LNCaP clone FGC (cell line): ENCODE data around the gene IL12A.

Experiments
- DNase-seq: peaks from one replicate; pipeline ENCODE4 v3.0.0-alpha.2; 2011; ENCODE audit warnings: low read depth
- H3K4me3 ChIP-seq: 2 replicates; pipeline ENCODE4 v1.5.1; 2011; ENCODE audit warnings: mild to moderate bottlenecking, low read depth, low read length, control low read depth
- CTCF ChIP-seq: IDR thresholded peaks from 2 replicates; pipeline ENCODE4 v1.5.1; 2012; ENCODE audit warnings: mild to moderate bottlenecking; ENCODE audit not compliant: control insufficient read depth, insufficient read depth; ENCODE audit errors: extremely low read depth

The IL12A gene

GRCh38 chr3:160027541-160028195, 39.0 kb downstream of the IL12A start:
- no peak for DNase-seq
- TF ChIP-seq CTCF, result no peak
- H3K4me3 ChIP-seq, result no peak overlapping the region

- no peak for TF ChIP-seq CTCF
- H3K4me3 ChIP-seq, result no peak overlapping the region
- DNase-seq, result no peak
Observed at GRCh38 chr3:160035757-160036156, 47.1 kb downstream of the IL12A start.

DNA sequence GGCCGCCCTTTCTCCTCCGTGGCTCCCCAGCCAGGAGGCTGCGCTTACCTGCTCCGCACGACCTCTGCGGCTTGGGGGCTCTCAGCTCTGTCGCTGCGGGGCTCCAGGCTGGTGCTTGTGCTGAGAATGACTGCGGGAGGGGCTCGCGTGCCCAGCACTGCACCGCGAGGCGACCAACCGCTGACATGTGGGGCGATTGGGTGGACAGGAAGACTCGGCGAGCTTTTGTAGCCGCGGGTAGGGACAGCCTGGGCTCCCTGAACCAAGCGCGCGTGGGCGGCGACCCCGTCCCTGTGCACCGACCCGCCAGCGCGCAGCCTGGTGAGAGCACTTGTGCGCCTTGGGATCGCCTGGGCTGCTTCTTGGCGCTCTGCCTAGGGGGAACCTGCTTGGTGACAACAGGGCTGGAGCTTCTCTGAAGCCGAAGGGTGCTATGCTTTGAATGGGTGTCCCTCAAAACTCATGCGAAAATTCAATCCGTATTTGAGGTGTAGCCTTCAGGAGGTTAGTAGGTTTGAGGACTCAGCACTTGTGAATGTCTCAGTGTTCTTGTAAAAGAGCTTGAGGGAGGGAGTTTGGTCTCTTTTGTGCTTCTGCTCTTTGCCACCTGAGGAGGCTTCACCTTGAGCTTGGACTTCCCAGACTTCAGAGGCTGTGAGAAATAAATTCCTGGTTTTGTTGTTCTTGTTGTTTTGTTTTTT, 50.4 kb downstream of the IL12A start:
- H3K4me3 ChIP-seq, result no peak overlapping the region
- DNase-seq, result no peak
- TF ChIP-seq CTCF, result no peak

GRCh38 chr3:160040181-160040580, 51.5 kb downstream of the IL12A start:
- TF ChIP-seq CTCF, result no peak
- H3K4me3 ChIP-seq, result no peak overlapping the region
- DNase-seq, result no peak

DNA sequence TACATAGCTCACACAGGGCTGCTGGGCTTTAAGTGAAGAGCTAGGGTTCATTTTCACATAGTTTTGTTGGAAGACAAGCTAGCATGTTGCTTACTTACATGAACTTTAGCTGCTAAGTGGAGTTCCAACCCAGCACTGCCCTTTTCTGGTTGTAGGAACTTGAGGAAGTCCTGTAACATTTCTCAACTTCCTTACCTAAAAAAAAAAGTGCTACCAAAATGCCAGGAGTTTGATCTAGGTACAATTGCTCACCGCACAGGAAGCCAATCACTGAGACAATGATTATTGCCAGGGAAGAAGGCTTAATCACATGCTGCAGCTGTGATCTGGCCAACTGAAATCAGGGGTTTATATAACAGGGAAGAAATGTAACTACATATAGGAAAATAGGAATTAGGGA, 52.8 kb downstream of the IL12A start:
- DNase-seq, result no peak
- no peak for TF ChIP-seq CTCF
- no peak overlapping the region for H3K4me3 ChIP-seq

- H3K4me3 ChIP-seq, result no peak overlapping the region
- no peak for TF ChIP-seq CTCF
- DNase-seq, result no peak
Observed at GRCh38 chr3:160044121-160044520, 55.5 kb downstream of the IL12A start.
